GM18505 (cell line): ENCODE measurements around the gene IDI1.
"Not testable (repeated sequence)": the region's sequence is repeated elsewhere in the genome, so short reads cannot be mapped to it uniquely, and the experiment has no call there.

Experiments used
- ATAC-seq: cut with Tn5 transposase; IDR thresholded peaks from one replicate; pipeline ENCODE4 v1.9.1; 2021; ENCODE audit not compliant: unreplicated experiment
- POLR2A ChIP-seq: IDR thresholded peaks from 4 replicates; pipeline ENCODE4 v1.6.1; 2011; ENCODE audit warnings: borderline replicate concordance; ENCODE audit not compliant: insufficient read depth, insufficient read length; ENCODE audit errors: extremely low read depth

IDI1 gene

DNA sequence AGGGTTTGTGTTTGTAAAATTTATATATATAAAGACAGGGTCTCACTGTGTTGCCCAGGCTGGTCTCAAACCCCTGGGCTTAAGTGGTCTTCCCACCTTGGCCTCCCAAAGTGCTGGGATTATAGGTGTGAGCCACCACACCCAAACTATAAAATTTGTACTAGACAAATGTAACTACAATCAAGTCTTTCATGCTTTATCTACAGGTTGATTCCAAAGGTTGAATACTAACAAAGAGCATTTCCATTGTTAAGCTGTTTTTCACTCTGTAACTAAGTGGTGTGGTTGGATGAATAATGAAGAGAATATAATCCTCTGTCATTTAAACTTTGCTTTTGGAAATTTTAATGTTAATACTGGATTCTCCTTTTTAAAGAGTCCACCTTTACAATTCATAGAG lies 29.7 kb upstream of the IDI1 start:
- ATAC-seq: no peak
- no peak for TF ChIP-seq POLR2A

DNA sequence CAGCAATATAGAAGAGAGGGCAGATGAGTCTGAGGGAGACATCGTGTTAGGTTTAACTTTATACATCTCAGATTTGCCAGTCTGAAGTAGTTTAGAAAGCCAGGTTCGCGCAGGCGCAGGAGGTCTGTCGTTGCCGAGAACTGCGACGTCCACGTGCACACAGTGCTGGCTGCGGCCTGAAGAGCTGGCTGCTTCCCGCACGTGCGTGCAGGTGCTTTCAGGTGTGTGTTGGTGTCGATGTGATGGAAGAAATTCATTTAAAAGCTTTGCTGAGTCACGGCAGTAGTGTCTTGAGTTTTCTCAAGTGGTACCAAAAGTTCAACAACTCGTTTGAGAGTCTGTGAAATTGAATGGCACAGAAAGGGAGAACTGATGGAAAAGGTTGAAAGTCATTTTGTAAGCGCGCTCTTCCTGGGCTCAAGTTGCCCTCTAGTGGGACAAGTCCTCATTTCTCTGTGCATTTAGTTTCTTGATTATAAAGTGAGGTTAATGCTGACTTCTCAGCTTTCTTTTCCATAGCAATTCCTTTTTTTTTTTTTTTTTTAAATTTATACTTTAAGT lies 25.9 kb upstream of the IDI1 start:
- no peak for ATAC-seq
- no peak for TF ChIP-seq POLR2A

DNA sequence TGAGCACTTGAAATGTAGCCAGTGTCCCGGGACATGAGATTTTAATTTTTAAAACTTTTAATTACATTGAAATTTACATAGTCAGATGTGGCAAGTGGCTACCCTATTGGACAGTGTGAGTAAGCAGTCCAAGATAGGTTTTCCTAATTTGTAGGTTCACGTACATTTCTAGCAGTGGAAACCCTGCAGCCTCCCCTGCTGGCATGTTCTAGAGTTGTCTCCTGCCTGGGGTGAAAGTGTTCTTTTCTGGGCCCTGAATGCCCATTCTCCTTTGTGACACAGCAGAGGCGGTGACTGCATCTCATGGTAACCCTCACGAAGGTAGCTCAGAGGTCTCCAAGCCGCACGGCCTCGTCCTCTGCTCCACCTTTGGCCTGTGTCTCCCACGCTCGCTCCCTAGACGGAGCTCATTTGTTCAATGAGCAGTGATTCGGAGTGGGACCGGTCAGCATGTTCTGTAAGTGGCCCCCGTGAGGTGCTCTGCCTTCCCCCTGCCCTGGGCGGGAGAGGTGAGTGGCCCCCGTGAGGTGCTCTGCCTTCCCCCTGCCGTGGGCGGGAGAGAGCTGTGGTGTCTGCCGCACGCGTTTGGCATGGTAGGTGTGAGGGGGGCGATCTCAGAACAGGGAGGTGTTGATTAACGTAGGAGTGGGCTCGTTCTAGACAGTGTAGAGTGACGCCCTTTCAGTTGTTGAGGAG lies 25.3 kb upstream of the IDI1 start:
- no peak for ATAC-seq
- TF ChIP-seq POLR2A: no peak

DNA sequence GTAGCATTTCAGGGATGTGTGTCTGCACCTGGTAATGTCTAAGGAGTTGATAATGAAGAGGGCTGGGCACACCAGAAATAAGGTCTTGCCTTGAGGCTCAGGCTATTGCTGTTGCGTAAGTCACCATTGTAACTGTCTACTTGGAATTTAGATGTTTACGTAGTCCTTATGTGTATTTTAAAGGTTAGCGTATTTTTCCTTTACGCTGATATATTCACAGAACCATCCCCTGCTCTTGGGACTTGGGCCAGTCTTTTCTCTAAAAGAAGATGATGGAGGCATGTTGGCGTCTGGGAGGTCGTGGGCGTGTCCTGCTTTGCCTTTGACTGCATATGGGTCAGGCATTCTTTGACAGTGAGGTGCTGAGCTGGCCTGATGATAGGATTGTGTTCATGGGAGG lies 22.0 kb upstream of the IDI1 start:
- ATAC-seq: no peak

DNA sequence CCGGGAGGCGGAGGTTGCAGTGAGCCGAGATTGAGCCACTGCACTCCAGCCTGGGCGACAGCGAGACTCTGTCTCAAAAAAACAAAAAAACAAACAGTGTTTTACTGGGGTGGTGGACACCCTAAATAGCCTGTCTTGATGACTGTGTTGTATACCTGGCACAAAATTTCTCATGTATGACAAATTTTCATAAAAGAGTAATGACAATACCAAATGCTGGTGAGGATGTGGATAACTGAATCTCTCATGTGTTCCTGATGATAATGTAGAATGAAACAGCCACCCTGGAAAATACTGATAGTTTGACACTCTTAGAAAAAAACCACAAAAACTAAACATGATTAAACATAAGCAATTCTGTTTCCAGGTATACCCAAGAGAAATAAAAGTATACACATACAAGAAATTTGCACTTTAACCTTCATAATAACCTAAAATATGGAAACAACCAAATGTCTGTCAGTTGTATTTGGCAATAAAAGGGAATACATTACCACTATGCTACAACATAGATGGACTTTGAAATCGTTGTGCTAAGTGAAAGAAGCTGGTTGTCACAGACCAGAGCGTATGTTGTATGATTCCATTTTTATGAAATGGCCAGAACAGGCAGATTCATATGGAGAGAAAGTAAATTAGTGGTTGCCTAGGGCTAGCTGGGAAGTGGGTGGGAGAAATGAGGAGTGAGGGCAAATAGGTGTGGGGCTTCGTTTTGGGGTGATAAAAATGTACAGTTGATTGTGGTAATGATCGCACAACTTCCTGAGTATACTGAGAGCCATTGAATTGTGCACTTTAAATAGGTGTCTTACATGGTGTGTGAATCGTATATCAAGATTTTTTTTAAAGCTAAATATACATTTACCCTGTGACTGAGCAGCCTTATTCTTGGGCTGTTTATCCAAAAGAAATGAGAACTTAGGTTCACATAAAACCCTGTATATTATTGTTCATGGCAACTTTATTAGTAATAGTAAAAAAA lies 19.8 kb upstream of the IDI1 start:
- ATAC-seq: no peak
- no peak for TF ChIP-seq POLR2A

More for the DNA sequence above, 22.0 kb upstream of the IDI1 start:
- no peak for TF ChIP-seq POLR2A

DNA sequence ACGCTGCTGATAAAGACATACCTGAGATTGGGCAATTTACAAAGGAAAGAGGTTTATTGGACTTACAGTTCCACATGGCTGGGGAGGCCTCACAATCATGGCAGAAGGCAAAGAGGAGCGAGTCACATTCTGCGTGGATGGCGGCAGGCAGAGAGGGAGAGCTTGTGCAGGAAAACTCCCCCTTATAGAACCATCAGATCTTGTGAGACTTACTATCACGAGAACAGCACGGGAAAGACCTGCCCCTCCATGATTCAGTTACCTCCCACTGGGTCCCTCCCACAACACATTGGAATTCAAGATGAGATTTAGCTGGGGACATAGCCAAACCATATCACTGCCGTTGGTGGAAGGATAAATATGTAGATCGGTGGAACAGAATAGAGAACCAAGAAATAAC lies 17.8 kb upstream of the IDI1 start:
- ATAC-seq: not testable (repeated sequence)

DNA sequence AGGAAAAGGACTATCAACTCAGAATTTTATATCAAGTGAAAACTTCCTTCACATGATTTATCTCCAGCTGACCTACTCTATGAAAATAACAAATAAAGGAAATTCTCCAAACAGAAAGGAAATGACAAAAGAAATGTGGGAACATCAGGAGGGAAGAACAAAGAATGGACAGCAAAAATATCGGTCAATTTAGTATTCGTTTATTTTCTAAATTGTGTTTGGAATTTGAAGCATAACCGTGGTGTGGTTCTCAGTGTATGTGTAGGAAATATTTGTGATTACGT lies 16.0 kb upstream of the IDI1 start:
- ATAC-seq: no peak

DNA sequence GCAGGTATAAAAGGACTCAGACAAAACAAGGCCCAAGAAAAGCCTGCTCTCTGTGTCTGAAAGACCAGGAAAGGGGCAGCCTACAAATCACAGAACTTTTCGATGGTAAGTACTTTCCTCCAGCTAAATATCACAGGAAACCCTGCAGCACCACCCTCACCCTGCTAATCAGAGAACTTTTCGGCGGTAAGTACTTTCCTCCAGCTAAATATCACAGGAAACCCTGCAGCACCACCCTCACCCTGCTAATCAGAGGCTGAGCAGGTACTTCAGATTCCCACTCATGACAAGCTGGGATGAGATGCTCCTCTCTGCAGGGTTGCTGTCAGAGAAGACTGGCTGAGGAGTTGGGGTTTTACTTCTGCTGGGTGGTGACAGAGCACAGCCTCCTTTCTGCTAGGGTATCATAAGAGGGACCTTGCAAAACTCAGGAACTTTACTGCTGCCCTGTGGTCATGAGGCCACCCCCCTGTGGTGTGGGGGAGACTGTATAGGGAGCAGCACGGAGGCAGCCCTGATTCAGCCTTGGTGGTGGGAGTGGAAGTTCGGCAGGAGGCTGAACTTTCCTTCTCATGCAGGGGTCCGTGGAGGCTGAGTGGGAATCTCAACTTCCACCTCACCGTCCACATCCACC lies 14.4 kb upstream of the IDI1 start:
- no peak for TF ChIP-seq POLR2A
- ATAC-seq: no peak

More for the DNA sequence above, 16.0 kb upstream of the IDI1 start:
- TF ChIP-seq POLR2A: no peak

DNA sequence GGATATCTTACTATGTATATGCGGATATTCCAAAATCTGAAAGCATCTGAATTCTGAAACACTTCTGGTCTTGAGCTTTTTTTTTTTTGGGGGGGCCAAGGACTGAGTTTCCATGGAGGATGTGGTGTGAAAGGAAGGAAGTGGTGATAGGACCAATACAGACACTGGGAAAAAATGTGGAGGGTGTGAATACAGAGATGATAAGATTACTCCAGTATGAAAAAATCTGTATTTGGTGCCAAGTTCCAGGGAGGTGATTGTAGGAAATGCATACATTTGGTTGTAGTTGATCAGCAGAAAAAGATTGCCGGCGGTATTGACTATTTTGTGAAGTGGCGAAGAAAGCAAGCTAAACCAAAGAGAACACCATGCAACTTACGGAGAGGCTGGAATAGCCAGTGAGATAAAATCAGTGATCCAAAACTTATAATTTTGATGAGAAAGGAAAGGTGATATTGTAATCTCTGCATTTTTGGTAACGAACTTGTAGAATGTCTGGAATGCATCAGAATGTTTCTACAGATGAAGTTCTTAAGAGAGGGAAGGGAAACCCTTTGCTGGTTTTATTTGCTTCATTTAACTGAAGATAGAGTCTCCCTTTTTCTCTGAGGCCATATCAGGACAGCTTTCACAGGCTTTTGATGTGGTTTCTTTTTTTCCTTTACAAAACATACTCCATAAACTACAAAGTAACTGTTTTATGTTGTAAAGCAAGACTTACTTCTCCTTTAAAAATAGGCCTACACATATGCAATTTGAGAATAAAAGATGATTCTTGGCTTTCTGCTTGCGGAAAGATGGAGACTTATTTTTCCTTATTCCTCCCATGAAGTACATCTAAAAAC lies 13.2 kb upstream of the IDI1 start:
- ATAC-seq: no peak
- no peak for TF ChIP-seq POLR2A

DNA sequence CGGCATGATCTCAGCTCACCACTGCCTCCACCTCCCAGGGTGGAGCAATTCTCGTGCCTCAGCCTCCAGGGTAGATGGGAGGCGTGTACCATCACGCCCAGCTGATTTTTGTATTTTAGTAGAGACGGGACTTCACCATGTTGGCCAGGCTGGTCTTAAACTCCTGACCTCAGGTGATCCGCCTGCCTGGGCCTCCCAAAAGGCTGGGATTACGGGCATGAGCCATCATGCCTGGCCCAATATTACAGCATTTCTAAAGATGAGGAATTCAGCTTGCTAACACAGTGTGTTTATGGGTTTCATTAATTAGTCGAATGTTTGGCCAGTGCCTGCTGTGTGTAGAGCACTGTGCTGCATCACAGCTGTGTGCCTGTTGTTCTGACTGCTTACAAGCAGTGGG lies 11.0 kb upstream of the IDI1 start:
- no peak for ATAC-seq
- no peak for TF ChIP-seq POLR2A

DNA sequence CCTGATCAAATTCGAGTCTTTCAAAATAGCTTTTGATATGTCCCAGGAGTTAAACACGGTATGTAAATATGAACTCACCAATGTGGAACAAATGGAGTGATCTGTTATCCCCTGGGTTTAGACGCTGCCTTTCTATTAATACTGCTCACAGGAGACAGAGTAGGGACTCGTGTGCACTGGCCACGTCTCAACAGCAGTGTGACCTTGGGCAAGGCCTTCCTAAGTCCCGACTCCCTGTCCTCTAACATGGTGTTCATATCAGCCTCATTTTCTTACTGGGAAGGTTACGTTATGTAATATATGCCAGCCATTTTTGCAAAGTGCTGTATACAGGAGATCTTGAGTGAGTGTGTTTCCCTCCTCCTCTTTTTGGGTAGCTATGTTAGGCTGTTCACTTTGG lies 9.1 kb upstream of the IDI1 start:
- ATAC-seq: no peak
- no peak for TF ChIP-seq POLR2A

DNA sequence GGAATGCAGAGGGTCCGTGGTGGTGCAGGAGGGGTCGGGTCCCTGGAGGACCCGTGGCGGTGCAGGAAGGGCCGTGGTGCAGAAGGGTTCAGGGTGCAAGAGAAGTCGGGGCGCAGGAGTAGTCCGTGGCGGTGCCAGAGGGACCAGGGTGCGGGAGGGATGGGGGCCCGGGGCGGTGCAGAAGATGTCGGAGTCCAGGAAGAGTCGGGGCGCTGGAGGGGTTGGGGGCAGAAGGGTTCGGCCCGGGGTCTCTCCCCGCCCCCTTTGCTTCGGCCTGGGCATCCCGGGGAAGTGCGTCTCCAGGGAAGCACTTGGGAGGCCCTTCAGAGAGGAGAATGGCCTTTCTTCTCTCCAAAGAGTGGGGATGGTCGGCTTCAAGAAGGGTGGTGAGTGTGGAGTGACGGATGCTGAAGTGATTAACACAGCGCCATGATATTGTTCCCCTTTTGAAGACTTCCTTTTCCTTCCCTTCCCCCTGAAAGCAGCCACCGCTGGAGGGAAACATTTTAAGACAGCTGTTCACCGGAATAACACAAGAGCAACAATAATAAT lies 8.3 kb upstream of the IDI1 start:
- no peak for TF ChIP-seq POLR2A
- ATAC-seq: no peak
